DMS153 treated with DMSO at 0.1 percent for 48 hours (cell line): ENCODE measurements around the gene SSTR5.
A peak's percentile ranks its signal among the peaks of the same experiment; 100 is the strongest.

Experiments
- DNase-seq: peaks from one replicate; lab custom pipeline; 2025; ENCODE audit not compliant: unreplicated experiment; lab: John Stamatoyannopoulos, UW

The SSTR5 gene

DNA sequence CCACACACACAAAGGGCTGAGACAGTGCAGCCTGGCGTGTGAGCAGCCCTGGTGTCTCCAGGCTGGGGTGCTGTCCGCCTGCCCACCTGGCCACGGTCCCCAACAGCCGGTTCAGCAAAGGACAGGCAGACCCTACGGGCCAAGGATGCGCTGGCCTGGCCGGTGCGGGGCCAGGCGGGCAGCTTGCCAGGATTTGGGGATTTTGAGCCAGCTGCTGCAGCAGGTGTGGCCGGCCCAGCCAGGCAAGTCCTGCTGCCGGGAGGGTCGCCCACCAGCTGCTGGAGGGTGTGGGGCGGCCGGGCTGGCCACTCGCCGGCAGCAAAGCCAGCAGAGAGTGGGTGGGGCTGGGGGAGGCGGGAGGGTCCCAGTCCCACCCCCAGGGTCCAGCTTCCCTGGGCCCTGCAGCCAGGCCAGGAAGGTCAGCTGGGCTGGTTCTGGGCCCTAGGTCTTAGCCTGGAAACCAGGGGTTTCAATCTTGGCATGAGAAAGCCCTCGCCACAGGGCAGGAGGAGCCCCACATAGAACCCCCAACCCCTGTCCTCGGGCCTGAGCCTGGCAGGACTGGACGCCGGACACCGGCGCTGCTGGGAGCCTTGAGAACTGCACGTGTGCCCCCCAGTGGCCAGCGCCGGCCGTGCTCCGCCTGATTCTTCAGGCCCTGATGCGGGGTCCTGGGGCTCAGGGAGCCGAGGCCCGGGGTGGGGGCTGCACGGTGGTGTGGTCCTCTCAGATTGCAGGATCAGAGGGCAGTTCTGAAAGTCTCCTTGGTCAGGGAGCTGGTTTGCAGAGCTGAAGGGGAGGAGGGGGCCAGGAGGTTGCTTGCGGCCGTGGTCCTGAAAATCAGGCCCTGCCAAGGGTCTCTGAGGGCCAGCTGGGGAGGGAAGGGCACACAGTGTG is 17.6 kb upstream of the SSTR5 start:
- no peak for DNase-seq

DNA sequence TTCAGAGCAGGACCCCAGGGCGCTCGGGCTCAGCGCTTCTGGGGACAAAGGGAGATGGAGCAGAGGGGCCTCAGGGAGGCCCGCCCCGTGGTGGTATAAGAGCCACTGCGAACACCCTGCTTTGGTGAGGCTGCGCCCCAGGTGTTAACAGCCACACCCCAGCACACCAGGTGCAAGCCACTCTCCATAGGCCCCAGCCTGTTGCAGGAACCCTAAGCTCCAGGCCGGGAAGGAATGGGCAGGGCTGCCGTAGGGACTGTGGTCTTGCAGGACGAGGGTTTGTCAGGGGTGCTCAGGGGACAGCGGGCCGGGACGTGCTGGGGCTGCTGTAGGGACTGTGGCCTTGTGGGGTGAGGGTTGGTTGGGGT is 17.0 kb upstream of the SSTR5 start:
- DNase-seq: no peak

DNA sequence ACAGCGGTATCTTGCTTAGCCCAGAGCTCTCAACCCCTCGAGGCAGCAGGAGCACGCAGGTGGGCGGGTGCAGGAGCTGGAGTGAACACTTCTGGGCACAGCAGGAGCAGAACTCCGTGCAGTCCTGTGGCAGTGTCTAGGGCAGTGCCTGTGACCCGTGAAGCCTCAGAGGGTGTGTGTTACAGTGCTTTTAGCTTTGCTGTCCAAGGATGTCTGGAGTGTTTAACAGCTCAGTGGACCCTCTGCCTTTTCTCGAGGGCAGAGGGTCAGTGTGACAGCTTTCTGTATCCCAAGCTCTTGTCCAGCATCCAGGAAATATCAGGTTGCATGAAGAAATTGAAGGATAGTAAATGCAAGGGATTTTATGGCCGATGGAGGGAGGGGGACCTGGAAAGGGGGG is 16.4 kb upstream of the SSTR5 start:
- DNase-seq: no peak

DNA sequence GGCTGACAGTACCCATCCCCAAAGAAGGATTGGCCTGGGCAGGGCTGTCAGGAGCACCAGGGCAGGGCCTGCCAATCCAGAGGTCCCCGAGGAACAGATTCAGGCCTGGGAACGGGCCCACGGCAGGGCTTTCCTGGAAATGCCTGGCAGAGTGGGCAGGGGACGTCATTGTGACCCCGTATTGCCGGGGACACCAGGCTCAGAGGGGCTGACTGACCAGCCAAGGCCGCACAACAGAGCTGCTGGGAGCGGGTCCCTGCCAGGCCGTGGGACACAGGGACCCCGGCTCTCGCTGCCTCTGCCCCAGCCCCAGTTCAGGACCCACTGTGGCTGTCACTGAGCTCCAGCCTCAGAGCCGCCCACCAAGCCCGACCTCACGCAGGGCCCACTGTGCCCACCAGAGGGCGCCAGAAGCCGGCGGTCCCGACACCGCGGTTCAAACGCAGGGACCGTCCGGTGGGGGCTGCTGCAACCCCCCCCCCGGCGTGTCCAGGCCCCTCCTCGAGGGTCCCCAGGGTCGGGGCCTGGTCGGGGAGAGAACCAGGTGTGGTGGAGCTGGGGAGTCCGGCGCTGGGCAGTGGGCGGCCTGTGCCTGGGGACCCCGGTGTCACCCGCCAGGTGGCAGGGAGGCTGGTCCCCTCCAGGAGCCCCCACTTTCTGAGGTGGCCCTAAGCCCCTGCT is 15.2 kb upstream of the SSTR5 start:
- no peak for DNase-seq

DNA sequence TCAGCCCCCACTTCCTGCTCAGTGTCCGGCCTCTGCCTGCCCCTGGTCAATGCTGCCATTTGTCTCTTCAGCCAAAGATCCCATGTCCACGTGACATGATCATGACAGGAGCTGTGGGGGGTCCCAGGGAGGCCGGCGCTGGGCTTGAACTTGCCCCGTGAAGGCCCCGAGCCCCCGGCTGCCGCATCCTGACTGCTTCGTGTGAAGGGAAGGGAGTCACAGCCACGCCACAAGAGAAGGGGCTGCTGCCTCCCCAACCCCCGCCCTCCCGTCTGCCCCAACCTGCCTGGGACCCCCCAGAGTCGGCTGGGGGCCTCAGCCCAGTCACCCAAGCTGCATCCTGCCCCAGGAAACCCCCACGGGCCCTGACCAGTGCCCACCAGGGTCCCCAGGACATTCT is 14.3 kb upstream of the SSTR5 start:
- no peak for DNase-seq

DNA sequence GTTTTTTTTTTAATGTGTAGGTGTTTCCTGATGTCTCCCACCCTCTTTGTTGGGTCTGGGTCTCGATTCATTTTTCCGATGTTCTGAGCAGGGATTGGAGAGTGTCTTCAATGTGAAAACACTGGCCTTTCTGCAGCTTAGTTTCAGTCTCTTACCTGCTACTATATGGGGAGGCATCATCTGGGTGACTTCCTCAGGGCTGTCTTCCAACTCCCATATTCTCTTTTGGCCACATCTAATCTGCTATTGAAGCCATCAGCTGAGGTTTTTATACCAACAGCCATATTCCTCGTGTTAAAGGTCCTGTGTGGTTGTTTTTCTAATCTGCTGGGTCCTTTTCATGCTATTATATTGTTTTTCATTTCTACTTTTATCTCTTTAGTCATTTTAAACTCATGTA is 13.2 kb upstream of the SSTR5 start:
- DNase-seq: no peak

DNA sequence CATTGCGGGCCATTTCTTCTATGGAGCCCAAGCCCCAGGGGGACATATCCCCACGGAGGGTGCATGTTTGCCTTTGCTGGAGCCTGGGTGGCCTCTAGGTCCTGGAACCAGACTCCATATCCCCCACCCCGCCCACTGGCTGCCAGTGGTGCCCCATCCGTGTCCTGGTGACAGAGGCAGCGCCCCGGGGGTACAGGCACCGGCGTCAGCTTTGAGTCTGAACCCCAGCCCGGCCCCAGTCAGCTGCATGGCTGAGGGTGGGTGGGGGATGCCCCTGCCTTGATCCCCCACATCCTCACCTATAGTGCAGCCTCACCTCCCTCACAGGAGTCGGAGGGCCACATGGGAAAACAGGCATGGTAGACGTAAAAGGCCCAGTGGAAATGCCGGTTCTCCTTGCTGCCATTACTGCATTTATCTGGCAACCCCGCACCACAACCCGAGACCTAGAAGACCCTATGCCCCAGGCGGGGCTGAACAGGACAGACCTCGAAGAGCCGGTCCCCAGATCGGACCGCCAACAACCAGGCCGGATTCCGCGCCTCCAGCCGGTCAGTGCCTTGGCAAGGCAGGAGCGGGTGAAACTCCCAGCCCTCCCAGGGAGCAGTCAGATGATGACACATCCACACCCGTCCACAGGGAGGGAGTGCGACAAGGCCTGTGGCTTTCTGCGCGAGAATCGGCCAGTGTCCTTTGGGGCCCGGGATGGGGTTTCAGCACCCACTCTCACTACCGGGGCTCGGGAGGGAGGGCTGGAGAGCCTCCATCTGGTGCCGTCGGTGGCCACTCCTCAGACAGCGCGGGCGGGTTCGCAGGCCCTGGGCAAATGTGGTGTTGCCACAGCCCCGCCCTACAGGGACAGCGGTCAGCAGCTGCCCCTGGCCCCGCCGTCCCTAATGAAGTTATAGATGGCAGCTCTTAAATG is 11.9 kb upstream of the SSTR5 start:
- DNase-seq: no peak

DNA sequence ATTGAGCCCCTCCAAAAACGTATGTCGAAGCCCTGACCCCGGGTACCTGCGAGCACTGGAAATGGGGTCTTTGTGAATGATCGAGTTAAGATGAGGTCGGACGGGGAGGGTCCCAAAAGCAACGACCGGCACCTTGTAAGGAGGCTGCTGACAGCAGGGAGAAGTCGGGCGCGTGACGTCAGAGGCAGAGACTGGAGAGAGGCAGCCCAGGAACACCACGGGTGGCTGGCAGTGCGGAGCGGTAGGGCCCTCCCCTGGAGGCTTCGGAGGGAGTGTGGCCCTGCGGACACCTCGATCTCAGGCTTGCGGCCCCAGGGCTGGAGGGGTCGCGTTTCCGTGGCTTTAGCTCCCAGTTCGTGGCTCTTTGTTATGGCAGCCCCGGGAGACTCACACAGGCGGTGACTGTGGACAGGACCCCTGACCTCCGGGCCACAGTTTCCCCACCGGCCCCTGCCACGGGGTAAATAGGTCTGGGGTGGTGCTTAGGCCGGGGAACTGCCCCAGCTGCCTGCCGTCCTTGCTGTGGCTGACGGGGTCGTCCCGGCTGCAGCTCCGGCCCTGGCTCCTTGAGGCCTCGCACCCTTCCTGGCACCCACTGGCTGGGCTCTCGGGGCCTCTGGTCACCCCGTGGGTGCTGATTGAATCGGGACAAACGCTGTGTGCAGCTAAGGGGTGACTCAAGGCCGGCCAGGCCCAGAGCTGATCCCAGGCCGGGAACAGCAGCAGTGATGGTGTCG is 10.6 kb upstream of the SSTR5 start:
- no peak for DNase-seq

DNA sequence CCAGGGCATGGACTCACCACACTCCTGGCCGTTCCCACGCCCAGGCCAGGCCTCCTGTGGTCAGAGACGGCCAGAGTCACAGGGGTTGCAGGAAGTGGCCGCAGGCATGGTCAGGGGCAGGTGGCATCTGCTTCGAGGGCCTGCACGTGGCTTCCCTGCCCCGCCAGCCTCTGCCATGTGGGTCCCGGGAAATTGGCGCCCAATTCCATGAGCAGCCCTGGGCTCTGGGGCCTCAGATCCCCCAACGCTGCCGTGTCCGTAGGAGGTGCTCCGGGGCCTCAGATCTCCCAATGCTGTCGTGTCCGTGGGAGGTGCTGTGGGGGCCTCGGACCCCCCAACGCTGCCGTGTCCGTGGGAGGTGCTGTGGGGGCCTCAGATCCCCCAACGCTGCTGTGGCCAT is 9.7 kb upstream of the SSTR5 start:
- DNase-seq: no peak

DNA sequence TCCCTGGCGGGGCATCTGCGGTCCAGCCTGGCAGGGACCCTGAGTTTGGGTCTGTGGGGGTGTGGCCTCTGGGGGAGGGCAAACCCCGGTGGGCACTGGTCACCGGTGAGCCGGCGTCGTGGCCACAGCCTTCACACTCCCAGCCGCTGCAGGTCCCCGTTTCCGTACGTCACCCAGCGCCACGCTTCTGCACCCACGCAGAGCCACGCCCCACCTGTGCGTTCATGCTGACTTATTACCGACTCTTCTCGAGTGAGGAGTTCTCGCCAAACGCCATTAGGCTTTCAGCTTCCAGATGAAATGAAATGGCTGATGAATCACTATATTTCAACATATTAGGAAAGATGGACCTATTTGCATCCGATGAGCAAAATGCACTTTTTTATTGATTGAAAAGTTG is 8.8 kb upstream of the SSTR5 start:
- DNase-seq: no peak

DNA sequence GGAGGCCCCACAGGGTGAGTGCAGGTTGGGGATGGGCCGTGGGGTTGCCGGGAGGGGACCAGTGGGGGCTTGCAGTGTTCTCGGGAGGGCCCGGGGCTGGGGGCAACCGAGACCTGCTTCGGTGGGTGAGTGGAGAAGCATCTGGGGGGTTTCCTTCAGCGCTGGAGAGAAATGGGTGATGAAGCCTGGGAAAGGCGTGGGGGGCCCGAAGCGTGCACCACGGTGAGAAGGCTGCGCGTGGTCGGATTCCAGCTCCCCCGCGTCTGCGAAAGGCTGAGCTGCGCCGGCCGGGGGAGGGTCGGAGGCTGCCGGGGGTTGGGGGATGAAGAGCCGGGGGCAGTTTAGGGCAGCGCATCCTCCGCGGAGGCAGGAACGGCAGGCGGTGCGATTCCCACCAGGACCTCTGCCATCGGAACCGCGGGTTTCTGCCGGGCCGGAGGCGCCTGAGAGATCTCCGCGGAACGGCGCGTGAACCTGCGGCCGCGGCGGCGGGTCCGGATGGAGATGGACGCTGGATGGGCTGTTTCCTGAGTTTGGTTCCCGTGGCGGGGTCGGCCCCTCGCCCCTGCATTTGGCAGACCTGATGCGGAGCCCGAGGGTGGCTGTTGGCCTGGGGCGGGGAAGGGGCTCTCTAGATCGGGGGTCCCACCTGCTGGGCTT is 6.9 kb upstream of the SSTR5 start:
- no peak for DNase-seq

DNA sequence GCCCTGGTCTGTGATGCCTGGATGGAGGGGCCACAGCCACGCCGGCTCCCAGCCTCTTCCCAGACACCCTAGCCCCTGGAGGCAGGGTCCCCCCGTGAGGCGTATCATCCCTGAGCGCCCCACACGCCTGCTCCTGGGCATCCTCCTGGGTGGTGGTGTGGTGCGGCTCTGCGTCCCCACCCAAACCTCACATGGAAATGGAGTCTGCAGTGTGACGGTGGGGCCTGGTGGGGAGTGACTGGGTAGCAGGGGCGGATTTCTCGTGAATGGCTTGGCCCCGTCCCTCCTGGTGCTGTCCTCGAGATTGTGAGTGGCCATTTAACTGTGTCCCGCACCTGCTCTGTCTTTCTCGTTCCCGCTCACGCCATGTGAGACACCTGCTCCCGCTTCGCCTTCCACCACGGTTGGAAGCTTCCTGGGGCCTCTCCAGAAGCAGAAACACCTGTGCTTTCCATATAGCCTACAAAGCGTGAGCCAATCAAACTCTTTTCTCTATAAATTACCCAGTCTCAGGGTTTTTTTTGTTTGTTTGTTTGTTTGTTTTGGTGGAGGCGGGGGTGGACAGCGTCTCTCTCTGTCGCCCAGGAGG is 5.9 kb upstream of the SSTR5 start:
- DNase-seq: peak; percentile 47

DNA sequence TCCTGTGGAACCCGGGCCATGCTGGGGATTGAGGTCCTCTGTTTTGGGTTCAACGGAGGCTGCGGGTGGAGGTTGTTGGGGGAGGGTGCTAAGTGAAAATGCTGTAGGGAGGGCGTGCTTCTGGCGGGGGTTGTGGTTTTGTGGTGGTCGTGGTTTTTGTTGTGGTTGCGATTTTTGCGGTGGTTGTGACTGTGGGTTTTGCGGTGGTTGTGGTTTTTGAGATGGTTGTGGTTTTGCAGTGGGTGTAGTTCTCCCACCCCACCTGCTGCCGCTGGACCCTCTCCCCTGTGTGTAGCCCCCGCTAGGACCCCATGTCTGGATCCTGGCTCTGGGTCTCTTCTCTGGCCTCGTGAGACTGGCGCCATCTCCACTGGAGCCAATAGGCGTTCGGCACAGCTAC is 4.9 kb upstream of the SSTR5 start:
- DNase-seq: no peak

DNA sequence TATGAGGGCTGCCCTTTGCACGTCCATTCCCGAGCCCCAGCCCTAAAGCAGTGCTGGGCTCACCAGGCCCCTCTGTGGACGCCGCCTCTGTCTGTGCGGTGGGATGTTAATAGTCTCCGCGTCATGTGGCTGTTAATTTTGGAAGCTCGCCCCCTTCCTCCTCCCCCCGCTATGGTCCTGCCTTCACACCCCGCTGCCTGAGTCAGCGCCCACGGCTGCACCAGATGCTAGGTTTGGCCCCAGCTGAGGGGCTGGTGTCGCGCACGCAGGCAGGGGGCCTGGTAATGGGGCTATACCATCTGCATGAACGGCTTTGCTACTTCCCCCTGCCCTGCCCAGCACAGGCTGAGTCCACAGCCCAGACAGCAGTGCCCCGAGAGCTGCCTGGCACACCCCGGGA is 4.1 kb upstream of the SSTR5 start:
- no peak for DNase-seq

DNA sequence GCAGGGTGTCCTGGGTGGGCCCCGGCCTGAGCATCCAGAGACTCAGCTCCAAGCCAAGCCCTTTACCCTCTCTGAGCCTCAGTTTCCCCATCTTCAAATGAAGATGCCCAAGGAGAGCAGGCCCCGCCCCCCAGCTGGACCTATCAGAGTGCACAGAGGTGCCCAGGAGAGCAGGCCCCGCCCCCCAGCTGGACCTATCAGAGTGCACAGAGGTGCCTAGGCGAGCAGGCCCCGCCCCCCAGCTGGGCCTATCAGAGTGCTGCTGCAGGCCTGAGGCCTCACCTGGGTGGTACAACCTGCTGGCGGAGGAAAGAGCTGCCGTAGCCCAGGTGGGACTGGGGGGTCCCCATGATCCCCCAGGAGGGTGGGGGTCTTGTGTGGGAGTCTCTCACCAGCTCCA is 3.4 kb upstream of the SSTR5 start:
- DNase-seq: no peak

DNA sequence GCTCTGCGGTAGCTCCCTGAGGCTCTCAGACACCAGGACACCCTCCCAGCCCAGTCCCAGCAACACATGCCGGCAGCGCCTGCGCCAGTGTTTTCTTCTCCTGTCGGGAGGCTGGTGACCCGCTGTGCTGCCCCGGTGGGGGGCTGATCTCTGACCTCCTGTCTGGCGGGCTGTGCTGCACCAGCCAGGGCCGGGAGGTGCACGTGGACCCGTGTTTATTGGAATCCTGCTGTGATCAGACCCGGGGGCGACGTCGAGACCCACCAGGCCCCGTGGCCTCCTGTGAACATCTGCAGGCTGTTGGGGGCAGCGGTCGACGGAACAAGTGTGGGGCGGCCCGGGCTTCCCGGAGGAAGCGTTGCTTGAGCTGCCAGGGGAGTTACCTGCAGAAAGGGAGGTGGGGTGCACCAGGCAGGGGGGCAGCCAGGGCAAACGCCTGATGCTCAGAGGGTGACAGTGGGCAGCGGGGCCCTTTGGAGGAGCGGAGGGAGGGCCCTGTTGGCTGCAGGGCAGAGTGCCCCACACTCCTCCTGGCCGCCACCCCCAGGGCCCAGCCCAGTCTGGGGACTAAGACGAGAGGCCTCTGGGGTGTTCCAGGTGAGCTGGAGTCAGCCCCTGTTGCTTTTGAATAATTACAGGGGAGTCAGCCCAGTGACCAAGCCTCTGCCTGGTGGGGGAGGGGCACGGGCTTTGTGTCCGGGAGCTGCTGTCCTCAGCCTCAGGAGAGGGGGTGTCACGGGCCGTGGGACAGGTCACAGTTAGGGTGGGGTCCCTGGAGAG is 2.3 kb upstream of the SSTR5 start:
- DNase-seq: no peak

DNA sequence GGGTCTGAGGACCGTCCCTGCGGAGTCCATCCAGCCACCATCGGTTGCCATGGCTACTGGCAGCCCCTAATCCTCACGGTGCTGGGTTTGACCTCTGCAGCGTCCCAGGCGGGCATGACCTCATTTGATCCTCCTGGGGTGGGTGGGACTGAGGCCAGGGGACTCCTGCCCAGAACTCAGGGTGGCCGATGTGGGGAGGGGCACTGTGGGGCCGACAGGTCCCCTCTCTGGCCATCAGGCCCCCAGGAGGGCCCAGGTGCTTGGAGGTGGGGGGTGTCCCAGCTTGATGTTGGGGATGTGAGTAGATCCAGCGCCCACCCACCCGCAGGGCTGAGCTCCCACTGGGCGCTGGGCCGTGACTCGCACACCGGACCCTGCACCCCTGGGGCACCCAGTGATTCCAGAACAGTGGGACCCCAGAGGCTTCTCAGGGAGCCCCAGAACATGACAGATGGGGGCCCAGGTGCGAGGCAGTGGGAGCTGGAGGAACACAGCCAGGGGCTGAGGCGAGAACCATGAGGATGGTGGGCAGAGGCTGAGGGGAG is 1.6 kb upstream of the SSTR5 start:
- DNase-seq: no peak

DNA sequence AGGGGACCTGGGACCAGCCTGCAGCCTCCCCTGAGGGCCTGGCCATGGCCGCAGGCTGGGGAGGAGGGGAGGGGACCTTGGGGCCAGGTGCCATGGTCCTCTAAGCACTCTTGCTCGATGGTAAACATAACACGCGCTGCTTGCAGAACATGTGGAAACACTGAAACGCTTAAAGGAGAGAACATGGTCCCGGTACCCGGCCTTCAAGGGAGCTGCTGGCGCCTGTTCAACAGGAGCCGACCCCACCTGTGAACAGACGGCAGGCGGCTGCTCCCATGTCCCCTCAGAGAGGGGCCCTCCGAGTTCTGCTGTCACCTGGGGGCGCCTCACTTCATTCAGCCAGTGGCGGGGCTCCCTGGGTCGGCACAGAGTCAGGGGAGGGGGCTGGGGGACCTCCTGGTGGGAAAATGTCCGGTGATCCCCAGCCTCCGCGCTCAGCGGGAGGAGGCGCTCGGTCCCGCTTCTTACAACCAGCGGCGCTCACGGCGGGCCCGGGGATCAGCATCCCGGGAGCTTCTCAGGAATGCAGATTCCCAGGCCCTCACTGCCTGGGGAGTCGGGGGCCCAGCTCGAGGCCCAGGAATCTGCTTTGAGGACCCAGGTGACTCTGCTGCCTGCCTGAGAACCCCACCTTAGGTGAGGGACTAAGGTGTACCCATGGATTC is 854 bp upstream of the SSTR5 start:
- DNase-seq: peak; percentile 11

DNA sequence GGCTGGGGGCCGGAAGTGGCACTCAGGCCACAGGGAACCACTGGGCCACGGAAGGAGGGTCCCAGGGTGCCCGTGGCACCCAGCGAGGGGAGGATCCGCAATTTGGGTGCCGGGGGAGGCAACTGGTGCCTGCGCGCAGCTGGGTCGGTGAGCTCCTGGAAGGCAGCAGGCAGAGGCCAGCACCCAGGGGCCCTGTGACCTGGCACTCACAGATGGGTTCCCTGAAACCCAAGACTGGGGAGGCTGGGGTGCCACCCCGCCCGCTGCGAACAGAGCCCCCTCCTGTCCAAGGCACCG is 663 bp downstream of the SSTR5 start:
- no peak for DNase-seq
